ENCODE measurements around the gene VWA5B2.
"Not testable (repeated sequence)": the region's sequence is repeated elsewhere in the genome, so short reads cannot be mapped to it uniquely, and the experiment has no call there.

The VWA5B2 gene

GRCh38 chr3:184248454-184249411, 19.3 kb downstream of the VWA5B2 start, which contains the start of gene ALG3:
Gene ALG3 (minus strand): TSS chr3:184248962. CDS start chr3:184248940, 22 bp downstream.
- peak; percentile 92 for DNase-seq

DNA sequence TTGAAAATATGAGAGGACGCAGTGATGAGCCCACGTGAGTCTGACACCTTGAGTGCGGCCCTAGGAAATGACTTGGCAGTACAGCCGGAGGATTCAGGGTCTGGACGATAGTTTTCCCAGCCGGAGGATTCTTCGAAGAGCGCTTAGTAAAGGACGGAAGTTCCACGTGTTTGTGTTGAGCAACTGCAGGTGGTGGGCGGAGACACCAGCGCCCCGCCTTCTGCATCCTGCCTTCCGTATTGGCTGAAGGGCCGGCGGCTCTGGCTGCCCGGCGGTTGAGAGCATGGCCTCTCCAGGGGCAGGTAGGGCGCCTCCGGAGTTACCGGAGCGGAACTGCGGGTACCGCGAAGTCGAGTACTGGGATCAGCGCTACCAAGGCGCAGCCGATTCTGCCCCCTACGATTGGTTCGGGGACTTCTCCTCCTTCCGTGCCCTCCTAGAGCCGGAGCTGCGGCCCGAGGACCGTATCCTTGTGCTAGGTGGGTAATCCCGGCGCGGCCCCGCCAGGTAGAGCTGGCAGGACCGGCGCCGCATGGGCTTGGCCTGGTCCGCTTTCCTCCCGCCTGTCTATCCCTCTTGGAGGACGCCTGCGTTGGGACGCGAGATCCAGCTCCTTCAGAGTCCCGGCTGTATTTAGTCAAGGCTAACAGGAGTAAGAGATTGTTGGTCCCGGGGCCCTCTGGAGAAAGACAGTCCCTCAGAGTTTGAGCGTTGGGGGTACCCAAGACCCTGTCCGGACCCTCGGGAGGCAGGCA, 20.2 kb downstream of the VWA5B2 start, which contains the start of gene EEF1AKMT4:
Gene EEF1AKMT4, plus strand, starts transcription at position 261 of the 755 bp plus-strand sequence. Its CDS starts 23 bp downstream, at position 284.
- DNase-seq: peak; percentile 98

- peak; percentile 94 for DNase-seq
Observed at GRCh38 chr3:184250167-184250828, 20.9 kb downstream of the VWA5B2 start.

DNA sequence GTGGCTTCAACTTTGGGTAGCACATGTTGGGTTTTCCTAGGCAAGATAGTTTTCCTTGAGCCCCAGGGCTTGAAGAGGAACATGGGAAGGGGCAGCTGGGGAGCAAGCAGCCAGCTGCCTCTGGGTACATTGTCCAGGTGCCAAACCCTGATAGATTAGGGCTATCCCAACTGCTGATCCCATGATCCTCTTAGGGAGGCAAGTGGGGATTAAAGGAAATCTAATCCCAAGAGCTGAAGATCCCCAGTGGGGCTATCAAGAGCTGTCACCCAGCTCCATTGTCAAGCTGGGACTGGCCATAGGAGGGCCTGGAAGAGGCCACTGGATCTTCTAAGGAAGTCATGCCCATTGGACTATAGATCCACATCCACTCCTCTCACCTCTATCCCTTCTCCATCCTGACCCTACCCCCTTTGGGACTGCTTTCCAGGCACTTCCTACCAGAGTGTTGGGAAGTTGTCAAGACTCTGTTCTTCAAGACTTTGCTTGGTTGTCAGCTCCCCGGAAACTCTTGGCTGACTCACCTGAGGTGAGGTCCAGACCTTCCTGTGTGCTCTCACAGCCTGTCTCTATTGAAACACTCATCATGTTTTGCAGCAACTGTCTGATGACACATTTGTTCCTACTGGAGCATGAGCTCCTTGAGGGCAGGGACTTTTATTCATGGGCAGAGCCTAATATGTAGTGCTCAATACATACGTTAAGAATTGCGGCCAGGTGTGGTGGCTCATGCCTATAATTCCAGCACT, 26.1 kb downstream of the VWA5B2 start:
- DNase-seq: no peak

DNA sequence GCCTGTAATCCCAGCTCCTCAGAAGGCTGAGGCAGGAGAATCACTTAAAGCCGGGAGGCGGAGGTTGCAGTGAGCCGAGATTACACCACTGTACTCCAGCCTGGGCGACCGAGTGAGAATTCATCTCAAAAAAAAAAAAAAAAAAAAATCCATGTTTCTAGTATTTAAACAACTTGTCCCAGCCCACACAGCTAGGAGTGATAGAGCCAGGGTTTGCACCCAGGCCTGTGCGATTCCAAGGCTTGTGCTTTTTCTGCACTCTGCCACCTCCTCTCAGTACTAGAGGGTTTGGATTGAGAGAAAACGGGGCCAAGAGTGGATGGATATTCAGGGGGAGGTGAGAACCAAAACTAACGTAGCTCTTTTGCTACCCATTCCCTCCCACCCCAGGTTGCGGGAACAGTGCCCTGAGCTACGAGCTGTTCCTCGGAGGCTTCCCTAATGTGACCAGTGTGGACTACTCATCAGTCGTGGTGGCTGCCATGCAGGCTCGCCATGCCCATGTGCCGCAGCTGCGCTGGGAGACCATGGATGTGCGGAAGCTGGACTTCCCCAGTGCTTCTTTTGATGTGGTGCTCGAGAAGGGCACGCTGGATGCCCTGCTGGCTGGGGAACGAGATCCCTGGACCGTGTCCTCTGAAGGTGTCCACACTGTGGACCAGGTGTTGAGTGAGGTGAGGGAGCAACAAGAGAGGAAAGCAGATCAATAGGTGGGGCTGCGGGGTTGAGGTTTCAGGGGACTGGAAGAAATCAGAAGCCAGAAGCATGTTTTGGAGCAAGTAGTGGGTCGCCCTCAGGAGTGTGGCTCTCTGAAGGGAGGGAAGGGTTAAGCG, 27.9 kb downstream of the VWA5B2 start:
- DNase-seq: no peak

DNA sequence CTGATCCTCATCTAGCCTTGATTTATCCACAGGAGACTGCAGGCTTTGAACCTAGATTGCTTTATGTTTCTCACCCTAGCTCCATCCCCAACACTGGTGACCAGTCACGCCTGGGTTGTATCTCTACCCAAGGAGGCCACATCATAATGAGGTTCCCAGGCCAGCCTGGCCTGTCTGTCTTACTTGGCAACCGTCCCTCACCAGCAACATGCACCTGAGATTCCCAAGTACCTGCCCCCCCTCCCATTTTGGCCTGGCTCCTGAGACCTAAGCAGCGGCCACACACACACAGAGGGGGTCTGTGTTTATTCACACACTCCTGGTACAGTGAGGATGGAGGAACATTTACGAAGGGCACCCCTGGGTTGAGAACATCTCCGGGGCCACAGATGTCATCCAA, 29.5 kb downstream of the VWA5B2 start:
- DNase-seq: no peak

GRCh38 chr3:184259396-184259877, 30.1 kb downstream of the VWA5B2 start:
- DNase-seq: peak; percentile 41

DNA sequence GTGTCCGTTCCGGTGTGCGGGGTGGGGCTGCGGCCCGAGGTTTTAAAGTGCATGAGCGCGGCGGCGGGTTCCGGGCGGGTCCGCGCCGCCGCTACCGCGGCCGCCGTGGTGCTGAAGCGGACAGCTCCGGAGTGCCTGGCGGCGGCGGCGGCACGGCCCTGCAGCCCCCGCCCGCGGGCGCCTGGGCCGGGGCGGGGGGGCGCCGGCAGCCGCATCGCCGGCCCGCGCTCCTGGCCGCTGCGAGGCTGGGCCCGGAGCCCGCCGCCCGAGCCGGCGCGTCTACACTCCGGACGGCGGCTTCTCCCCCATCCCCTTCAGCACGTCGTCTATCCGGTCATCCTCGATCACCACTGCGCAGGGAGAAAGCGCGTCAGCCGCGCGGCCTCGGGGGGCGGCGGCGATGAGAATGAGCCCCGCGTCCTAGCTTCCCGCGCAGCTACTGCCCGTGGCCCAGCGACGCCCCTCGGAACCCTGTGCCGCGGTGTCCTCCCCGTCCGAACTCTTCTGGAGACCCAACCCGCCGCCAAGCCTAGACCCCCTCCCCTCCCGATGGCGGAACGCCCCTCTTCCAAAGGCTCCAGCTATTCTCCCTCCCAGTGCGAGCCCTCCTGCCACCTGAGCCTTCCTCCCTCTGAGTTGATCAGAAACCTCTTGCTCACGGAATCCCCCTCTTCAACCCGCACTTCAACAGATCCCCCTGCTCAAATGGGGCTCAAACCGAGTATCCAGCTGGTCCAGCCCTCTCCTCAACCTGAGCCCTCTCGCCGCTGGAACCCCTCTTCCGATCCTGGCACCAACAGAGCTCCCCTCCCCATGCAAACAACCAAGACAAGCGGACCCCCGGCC, 30.7 kb downstream of the VWA5B2 start:
- peak; percentile 75 for DNase-seq

DNA sequence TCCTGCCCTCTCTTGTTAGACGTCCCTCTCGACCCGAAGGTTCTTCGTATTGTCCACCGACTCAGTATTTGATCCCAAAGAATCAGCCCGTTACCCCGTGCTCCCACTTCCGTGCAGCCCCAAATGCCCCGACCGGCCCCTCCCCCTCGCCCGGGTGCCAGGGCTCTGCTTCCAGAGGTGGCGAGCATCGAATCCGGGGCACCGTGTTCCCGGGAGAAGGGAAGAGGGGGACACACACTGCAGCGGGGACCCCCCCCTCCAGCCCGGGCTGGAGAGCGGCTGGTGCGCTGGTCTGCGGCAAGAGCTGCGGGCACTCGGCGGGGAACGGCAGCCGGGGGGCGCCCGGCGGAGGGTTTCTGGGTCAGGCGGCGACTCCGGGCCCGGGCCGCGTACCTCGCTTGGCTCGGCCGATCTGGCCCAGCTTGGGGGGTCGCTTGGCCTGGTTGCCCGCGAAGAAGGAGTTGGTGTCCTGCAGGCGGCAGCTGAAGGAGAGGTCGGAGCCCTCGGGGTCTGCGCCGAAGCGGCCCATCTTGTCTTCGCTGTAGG, 31.4 kb downstream of the VWA5B2 start:
- DNase-seq: peak; percentile 57

DNA sequence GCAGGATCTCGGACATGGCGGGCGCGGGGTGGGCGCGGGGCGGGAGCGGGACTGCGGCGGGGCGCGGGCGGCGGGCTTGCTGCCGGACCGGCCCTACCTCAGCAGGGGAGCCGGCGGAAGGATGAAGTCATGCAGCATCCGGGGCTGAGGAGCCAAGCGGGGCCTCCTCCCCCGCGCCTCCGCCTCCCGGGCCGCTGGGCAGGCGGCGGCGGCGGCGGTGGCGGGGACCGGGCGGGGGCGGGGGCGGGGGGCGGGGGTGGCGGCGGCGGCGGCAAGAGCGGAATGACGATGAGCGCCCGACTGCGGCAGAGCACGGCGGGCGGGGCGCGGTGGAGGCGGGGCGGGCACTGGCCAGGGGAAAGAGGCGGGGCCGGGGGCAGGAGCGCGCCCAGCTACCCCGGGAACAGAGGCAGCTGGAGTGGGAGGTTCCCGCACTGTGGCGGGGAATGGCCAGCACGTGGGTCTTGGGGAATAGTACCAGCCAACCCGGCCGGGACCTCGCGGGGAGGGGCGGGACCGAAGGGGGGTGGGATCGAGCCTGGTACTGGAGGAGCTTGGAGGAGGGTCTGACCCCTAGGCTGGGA, 32.0 kb downstream of the VWA5B2 start, which contains the start of gene CAMK2N2:
Gene CAMK2N2, minus strand, starts transcription at position 284 of the 584 bp plus-strand sequence. Its CDS starts 268 bp downstream, at position 16.
- peak; percentile 94 for DNase-seq

GRCh38 chr3:184261854-184262763, 32.7 kb downstream of the VWA5B2 start:
- DNase-seq: peak; percentile 87

DNA sequence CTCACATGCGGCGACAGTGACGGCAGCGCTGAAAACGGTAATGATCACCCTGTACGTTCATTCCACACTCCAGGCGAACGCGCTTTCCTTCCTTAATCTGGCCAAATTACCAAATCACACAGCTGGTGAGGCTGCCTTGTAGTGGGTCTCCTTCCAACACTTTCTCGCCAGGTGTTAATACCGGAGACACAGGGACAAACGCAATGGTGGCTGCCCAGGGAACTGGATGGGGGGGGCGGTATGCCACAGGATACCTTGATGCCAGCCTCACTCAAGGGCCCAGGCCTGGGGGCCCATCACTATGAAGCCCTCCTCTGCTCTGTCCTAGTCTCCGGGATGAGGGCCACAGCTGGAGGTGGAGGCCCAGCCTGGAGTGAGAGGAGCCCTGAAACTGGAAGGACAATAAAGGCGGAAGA, 33.4 kb downstream of the VWA5B2 start:
- no peak for DNase-seq

GRCh38 chr3:184267249-184267648, 37.9 kb downstream of the VWA5B2 start:
- DNase-seq: not testable (repeated sequence)

DNA sequence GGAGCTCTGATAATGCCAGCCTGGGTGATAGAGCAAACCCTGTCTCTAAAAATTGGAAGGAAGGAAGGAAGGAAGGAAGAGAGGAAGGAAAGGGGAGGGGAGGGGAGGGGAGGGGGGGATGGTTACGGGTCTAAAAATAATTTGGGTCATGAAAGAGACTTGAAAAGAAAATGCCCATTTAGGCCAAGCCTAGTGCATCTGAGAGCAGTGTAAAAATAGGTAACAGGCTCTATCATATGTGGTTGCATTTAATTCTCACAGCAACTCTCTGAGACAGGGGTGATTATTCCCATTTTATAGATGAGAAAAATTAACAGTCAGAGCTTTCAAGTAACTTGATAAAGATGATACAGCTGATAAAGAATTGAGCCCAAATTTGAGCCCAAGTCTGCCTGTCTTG, 42.9 kb downstream of the VWA5B2 start:
- no peak for DNase-seq

DNA sequence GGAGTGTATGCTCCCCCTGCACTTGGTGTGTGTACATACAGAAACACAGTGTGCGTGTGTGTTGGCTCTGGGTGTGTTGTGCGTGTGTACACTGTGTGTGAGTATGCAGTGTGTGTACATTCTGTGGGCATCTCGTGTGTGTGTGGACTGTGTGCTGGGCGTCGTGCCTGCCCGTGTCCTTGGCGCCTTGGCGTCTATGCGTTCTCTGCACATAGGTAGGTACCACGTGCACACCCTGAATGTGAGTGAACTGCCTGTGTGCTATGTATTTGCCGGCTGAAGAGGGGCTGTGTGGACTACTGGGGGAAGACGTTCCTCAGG, 46.0 kb downstream of the VWA5B2 start:
- DNase-seq: no peak

- DNase-seq: peak; percentile 41
Observed at GRCh38 chr3:184275961-184276910, 46.9 kb downstream of the VWA5B2 start, which contains the start of gene ECE2. Gene ECE2 (plus strand): TSS chr3:184276022. CDS start chr3:184276154, 132 bp downstream.

DNA sequence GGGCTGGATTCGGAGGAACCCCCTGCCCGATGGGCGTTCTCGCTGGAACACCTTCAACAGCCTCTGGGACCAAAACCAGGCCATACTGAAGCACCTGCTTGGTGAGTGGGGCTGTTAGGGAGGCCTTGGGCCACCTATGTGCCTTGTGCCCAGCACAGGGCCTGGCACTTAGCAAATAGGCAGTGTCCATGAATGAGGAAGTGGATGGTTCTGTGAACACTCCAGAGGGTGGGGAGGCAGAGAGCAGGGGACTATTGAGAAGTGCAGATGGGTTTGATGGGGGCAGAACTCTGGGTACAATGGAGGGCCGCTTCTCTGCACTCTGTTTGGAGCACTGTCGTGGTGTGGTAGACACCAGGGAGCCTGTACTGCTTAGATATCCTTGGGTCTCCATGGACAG, 48.0 kb downstream of the VWA5B2 start:
- DNase-seq: no peak

Measured in DMS53 (cell line).